Ovary (tissue), 9 donors: ENCODE data around the gene TENT4B. TPM values are rescaled to one million over a fixed set of nuclear protein-coding genes. Genes with fewer than 3 reads are reported as not detected.

Source experiments
- DNase-seq, 5 donors: peaks; one replicate each; pipeline ENCODE4 v3.0.0-alpha.2; 2019 to 2020
- H3K27ac ChIP-seq, 2 donors: fragments of 200-600 bp; one replicate each; pipeline versions ENCODE4 v1.5.1 to v1.8.0; 2019 to 2022
- H3K27me3 ChIP-seq: fragments of 200-600 bp; one replicate; pipeline ENCODE4 v1.8.0; 2022
- H3K36me3 ChIP-seq: fragments of 200-600 bp; sonication (generic); one replicate; pipeline ENCODE4 v1.5.1; 2019
- H3K4me1 ChIP-seq: one replicate; pipeline ENCODE4 v1.8.1; 2013; ENCODE audit warnings: mild to moderate bottlenecking, moderate library complexity; ENCODE audit not compliant: insufficient read depth
- H3K4me3 ChIP-seq: fragments of 200-600 bp; sonication (generic); one replicate; pipeline ENCODE4 v1.5.1; 2017
- H3K9me3 ChIP-seq, 2 donors: fragments of 200-600 bp in 1 of 2; sonication (generic) in 1 of 2; one replicate each; pipeline versions ENCODE4 v1.5.1 to v1.8.1; 2013 to 2019; ENCODE audit warnings: mild to moderate bottlenecking in 1 of 2, moderate library complexity in 1 of 2
- CTCF ChIP-seq, 3 donors: fragments of 450-650 bp in 2 of 3; fragments of 200-600 bp in 1 of 3; IDR thresholded peaks; one replicate each; pipeline versions ENCODE4 v1.5.1 to v1.8.0; 2016 to 2022; ENCODE audit warnings: antibody characterized with exemption in 3 of 3, mild to moderate bottlenecking in 1 of 3
- EP300 ChIP-seq: sonication (generic); formaldehyde crosslinking; IDR thresholded peaks from one replicate; pipeline ENCODE4 v1.6.1; 2017; ENCODE audit warnings: antibody characterized with exemption
- POLR2A ChIP-seq: fragments of 450-650 bp; IDR thresholded peaks from one replicate; pipeline ENCODE4 v1.6.1; 2017; ENCODE audit warnings: antibody characterized with exemption, mild to moderate bottlenecking, moderate library complexity
- WGBS, 3 donors: extraction: QIAGEN DNeasy Blood & Tissue Kit in 1 of 3; methylation state at CpG; one replicate each; pipeline versions ENCODE4 v1.1.5 to v1.1.7; 2013 to 2017; 5-methylcytosine and 5-hydroxymethylcytosine counted together
- intact Hi-C, 4 donors: fragments of 100-400 bp; cut with DNase I; formaldehyde crosslinking; loops; one replicate each; pipeline versions ENCODE4 v1.11.0 to v1.15.1; 2022 to 2023
- polyA plus RNA-seq, 2 donors: library from polyadenylated mRNA; stranded (reverse); fragments of 200-250 nt in 1 of 2; fragments of 350-450 nt in 1 of 2; fragmentation: Illumina TruSeq in 1 of 2; extraction: RNeasy Lipid Tissue Mini Kit (QIAGEN cat#74804) in 1 of 2; gene quantifications; one replicate each; pipeline ENCODE4 v1.2.3, GENCODE V29; 2013 to 2014
- total RNA-seq, 7 donors: library from RNA; depleted of rRNA in 2 of 7; stranded (reverse); fragments of >200 nt in 2 of 7; fragmentation: NEBNext Ultra II Directional in 3 of 7; extraction: Animal tissue kit (Norgen Biotek cat#: 25700) in 3 of 7; gene quantifications; one replicate each; pipeline versions ENCODE4 v1.1.0 to v1.2.4, GENCODE V29; 2016 to 2023
- donor health status: DM: no; HTN: no; CAD: no; lungs with moderate emphysema.
- donor health status: DM: no; HTN: no; CAD: no.
- donor health status: Bipolar disorder and iron deficiency.
- donor health status: DM: yes; HTN: yes; CAD: no.
- donor health status: DM: no; HTN: no; CAD: no.
- donor health status: DM: yes; HTN: yes; CAD: no.

Gene TENT4B
- total and polyA plus RNA-seq, 9 donors = 5.3 to 17.7 (median 12.3) TPM

- Histone ChIP-seq H3K4me3 (peak overlapping the region; percentile 80), H3K27me3 (no peaks in the 10 kb centered on the region), H3K27ac (no peak overlapping the region), H3K36me3 (no peaks in the 10 kb centered on the region), H3K9me3 (no peaks in the 10 kb centered on the region), H3K4me1 (peaks cover 16% of the 10 kb centered on the region)
- DNase-seq = no peak
- intact Hi-C loops = loop anchor here in 2 of 4 donors (10.0 kb wide), 2 partner anchors 49 to 131 kb away; partner anchors contain the start of gene CNEP1R1 (in 1 of the 2)
- WGBS, 3 donors = 10 to 17% (median 10%) methylated on average over 1 of the region's 1 CpG
- TF ChIP-seq POLR2A (no peak), EP300 (no peak), CTCF (IDR thresholded peaks at IDR 0.05) (no peak)
Measured at GRCh38 chr16:50155925-50156324, 2.8 kb downstream of the TENT4B start.

DNA sequence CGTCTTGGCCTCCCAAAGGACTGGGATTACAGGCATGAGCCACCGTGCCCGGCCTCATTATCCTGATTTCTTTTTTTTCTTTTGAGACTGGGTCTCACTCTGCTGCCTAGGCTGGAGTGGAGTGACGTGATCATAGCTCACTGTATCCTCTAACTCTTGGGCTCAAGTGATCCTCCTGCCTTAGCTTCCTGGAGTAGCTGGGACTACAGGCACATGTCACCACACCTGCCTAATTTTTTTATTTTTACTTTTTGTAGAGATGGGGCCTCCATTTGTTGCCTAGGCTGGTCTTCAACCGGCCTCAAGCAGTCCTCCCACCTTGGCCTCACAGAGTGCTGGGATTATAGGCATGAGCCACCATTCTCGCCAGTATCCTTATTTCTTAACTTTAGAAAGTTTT is 3.5 kb downstream of the TENT4B start:
- H3K4me3 ChIP-seq = no peak overlapping the region
- H3K27ac ChIP-seq = peak overlapping the region in 1 of 2 donors; percentile 2
- peaks cover 16% of the 10 kb centered on the region for H3K4me1 ChIP-seq
- 93 to 96% (median 96%) methylated on average over 6 of the region's 6 CpGs for WGBS, 3 donors
- H3K27me3 ChIP-seq = no peaks in the 10 kb centered on the region
- intact Hi-C loops = loop anchor here in 2 of 4 donors (10.0 kb wide), 2 partner anchors 48 to 132 kb away; partner anchors contain the start of gene CNEP1R1 (in 1 of the 2)
- DNase-seq = no peak
- H3K36me3 ChIP-seq = no peaks in the 10 kb centered on the region
- H3K9me3 ChIP-seq = no peaks in the 10 kb centered on the region
- TF ChIP-seq EP300 (no peak), POLR2A (no peak)

DNA sequence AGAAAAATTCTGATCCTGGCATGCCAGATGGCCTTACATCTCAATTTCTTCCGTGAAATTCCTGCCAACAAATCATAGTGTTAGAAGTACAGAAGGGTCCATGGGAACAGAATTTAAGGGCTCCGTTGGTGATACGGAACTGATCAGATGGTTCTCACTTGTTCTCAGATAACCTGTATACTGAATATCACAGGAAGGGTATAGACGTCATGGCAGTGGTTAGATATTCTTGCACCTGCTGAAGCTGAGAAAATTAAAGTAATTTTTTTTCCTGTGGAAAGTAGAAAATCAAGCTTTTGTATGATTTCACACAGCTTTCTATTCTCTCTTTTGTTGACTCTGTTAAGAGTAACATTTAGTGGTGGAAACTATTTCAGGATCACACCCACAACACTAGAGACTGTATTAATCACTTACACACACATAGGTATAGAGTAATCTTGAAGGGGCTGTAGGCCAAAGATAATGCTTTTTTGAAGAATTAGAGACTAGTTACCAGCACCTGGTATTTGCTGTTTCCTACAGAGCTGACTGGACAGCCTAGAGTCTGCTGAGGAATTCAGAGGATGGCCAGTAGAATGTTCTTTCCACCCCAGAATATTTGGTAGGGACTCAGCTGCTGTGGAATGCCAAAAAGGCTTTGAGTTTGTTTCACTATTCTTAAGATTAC is 7.5 kb downstream of the TENT4B start:
- Histone ChIP-seq H3K4me1 (peaks cover 13% of the 10 kb centered on the region), H3K36me3 (no peaks in the 10 kb centered on the region)
- intact Hi-C loops = loop anchor here in 1 of 4 donors (5.0 kb wide), 1 partner anchor 42 kb away; no protein-coding TSS in a partner anchor

DNA sequence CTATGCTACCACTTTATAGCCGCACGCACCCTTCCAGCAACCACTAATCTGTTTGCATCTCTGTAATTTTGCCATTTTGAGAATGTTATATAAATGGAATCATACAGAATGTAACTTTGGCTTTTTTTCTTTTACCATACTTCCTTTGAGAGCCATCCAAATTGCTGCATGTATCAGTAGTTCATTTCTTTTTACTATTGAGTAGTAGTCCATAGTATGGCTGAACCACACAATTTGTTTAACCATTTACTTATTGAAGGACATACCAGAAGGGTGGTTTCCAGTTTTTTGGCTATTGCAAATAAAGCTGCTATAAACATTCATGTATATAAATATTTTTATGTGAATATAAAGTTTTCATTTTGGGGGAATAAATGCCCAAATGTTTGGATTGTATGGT is 8.8 kb downstream of the TENT4B start:
- H3K9me3 ChIP-seq = no peaks in the 10 kb centered on the region
- TF ChIP-seq EP300 (no peak), CTCF (IDR thresholded peaks at IDR 0.05) (no peak), POLR2A (no peak)
- H3K36me3 ChIP-seq = no peaks in the 10 kb centered on the region
- DNase-seq = no peak
- H3K4me3 ChIP-seq = no peak overlapping the region
- WGBS, 3 donors = 97 to 100% (median 100%) methylated on average over 2 of the region's 2 CpGs
- H3K4me1 ChIP-seq = peaks cover 17% of the 10 kb centered on the region
- intact Hi-C loops = loop anchor here in 1 of 4 donors (5.0 kb wide), 1 partner anchor 40 kb away; no protein-coding TSS in a partner anchor
- peak overlapping the region in 1 of 2 donors; percentile 4 for H3K27ac ChIP-seq
- H3K27me3 ChIP-seq = no peaks in the 10 kb centered on the region

More for the DNA sequence above, 7.5 kb downstream of the TENT4B start:
- Histone ChIP-seq H3K27ac (peak overlapping the region in 1 of 2 donors; percentile 7), H3K4me3 (no peak overlapping the region), H3K9me3 (no peaks in the 10 kb centered on the region), H3K27me3 (no peaks in the 10 kb centered on the region)
- TF ChIP-seq POLR2A = no peak
- no peak for TF ChIP-seq CTCF (IDR thresholded peaks at IDR 0.05)
- TF ChIP-seq EP300 = no peak
- no peak for DNase-seq
- WGBS, 3 donors = 67 to 73% (median 68%) methylated on average over 4 of the region's 4 CpGs

- 77 to 96% (median 77%) methylated on average over 2 of the region's 2 CpGs for WGBS, 3 donors
- intact Hi-C loops = no loop called here
- Histone ChIP-seq H3K27ac (no peak overlapping the region), H3K4me3 (no peak overlapping the region), H3K4me1 (peaks cover 8% of the 10 kb centered on the region), H3K36me3 (no peaks in the 10 kb centered on the region), H3K9me3 (no peaks in the 10 kb centered on the region), H3K27me3 (no peaks in the 10 kb centered on the region)
- TF ChIP-seq CTCF (IDR thresholded peaks at IDR 0.05) = no peak
- TF ChIP-seq EP300 = no peak
- TF ChIP-seq POLR2A = no peak
- no peak for DNase-seq
Measured at GRCh38 chr16:50165473-50165872, 12.4 kb downstream of the TENT4B start.
